SH-SY5Y (cell line): ENCODE results near the gene SLC35F1.

ENCODE experiments used
- GATA2 ChIP-seq: IDR thresholded peaks from 2 replicates; pipeline ENCODE4 v1.6.1; 2011; ENCODE audit warnings: mild to moderate bottlenecking, low read depth, low read length
- GATA3 ChIP-seq: IDR thresholded peaks from 2 replicates; pipeline ENCODE4 v1.6.1; 2011; ENCODE audit warnings: low read depth, mild to moderate bottlenecking, low read length, moderate library complexity

The SLC35F1 gene

DNA sequence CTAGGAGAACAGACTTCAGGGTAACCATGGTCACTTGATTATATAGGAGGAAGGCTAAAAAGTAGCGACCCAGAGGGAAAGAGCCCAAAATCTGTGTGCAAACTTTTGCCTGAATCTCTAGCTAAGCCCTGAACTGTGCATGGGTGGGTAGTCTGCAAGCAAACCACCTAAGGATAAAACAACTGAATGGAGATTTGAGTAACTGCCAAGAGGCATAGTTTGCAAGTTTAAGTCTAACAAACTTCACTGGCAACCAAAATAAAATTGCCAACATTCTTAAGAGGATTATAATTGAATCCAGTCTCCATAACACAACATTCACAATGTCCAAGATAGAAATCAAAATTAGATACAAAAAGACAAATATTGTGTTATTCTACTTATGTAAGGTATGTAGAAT is 449.0 kb downstream of the SLC35F1 start:
- no peak for TF ChIP-seq GATA3
- no peak for TF ChIP-seq GATA2

DNA sequence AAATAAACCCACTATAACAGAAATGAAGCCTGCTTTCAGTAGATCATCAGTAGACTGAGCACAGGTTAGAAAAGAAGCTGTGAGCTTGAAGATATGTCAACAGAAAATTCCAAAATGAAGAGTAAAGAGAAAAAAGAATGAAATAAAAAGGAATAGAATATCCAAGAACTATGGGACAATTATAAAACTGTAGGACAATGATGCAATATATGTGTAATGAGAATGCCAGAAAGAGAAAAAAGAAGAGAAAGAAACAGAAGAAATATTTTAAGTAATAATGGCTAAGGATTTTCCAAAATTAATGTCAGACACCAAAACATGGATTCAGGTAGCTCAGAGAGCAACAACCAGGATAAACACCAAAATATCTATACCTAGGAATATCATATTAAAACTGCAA is 449.6 kb downstream of the SLC35F1 start:
- TF ChIP-seq GATA3 (no peak), GATA2 (no peak)
